GM21423 (cell line): ENCODE measurements around the gene CUTA.
A peak's percentile ranks its signal among the peaks of the same experiment; 100 is the strongest.

Source experiments
- ATAC-seq: cut with Tn5 transposase; IDR thresholded peaks from one replicate; pipeline ENCODE4 v1.9.1; 2021; ENCODE audit warnings: mild to moderate bottlenecking, moderate library complexity; ENCODE audit not compliant: unreplicated experiment

Gene CUTA

GRCh38 chr6:33424855-33425667 lies 7.2 kb upstream of the CUTA start:
- no peak for ATAC-seq

GRCh38 chr6:33423777-33424176 lies 5.9 kb upstream of the CUTA start:
- ATAC-seq: no peak

GRCh38 chr6:33421344-33421643 lies 3.4 kb upstream of the CUTA start:
- no peak for ATAC-seq

- ATAC-seq: no peak
Observed at GRCh38 chr6:33420491-33421343, 2.8 kb upstream of the CUTA start.

- ATAC-seq: no peak
Observed at GRCh38 chr6:33419580-33420490, 1.9 kb upstream of the CUTA start, which contains the start of gene SYNGAP1. SYNGAP1 (plus strand) TSS chr6:33420065; CDS start chr6:33420265, 200 bp downstream.

GRCh38 chr6:33418690-33419291 lies 884 bp upstream of the CUTA start:
- ATAC-seq: no peak

- ATAC-seq: no peak
Observed at GRCh38 chr6:33417128-33417902, 592 bp downstream of the CUTA start.

- no peak for ATAC-seq
Observed at GRCh38 chr6:33416386-33417127, 1.4 kb downstream of the CUTA start.

GRCh38 chr6:33415831-33416230 lies 2.1 kb downstream of the CUTA start:
- ATAC-seq: no peak

- no peak for ATAC-seq
Observed at GRCh38 chr6:33414592-33415271, 3.2 kb downstream of the CUTA start.

GRCh38 chr6:33413241-33414120 lies 4.4 kb downstream of the CUTA start:
- ATAC-seq: no peak

GRCh38 chr6:33412140-33413009 lies 5.5 kb downstream of the CUTA start:
- ATAC-seq: no peak

- no peak for ATAC-seq
Observed at GRCh38 chr6:33411632-33412005, 6.3 kb downstream of the CUTA start.

GRCh38 chr6:33410711-33411631 lies 6.9 kb downstream of the CUTA start, which contains the start of gene PHF1:
PHF1 (plus strand) TSS chr6:33411014; CDS start chr6:33412264, 1,250 bp downstream.
- peak; percentile 32 for ATAC-seq

- ATAC-seq: peak; percentile 80
Observed at GRCh38 chr6:33410050-33410710, 7.7 kb downstream of the CUTA start.
